Mesendoderm (in vitro differentiated cells): ENCODE measurements around the gene UTRN.

Experiments
- DNase-seq: peaks from one replicate; pipeline ENCODE4 v3.0.0; 2013
- H2AK5ac ChIP-seq: 2 replicates; pipeline ENCODE4 v1.6.1; 2013; ENCODE audit warnings: low read length, inconsistent platforms
- H2BK120ac ChIP-seq: 2 replicates; pipeline ENCODE4 v1.6.1; 2013; ENCODE audit warnings: low read depth, mild to moderate bottlenecking, low read length, moderate library complexity, mixed read lengths
- H2BK15ac ChIP-seq: replicated peaks from 2 replicates; pipeline ENCODE4 v1.6.1; 2013; ENCODE audit warnings: low read depth, mild to moderate bottlenecking, moderate library complexity
- H2BK5ac ChIP-seq: 2 replicates; pipeline ENCODE4 v1.6.1; 2013; ENCODE audit warnings: low read length, inconsistent platforms
- H3K18ac ChIP-seq: 2 replicates; pipeline ENCODE4 v1.6.1; 2013; ENCODE audit warnings: mild to moderate bottlenecking, low read length, mixed read lengths
- H3K23ac ChIP-seq: one replicate; pipeline ENCODE4 v1.6.1; 2013; ENCODE audit warnings: low read length
- H3K27ac ChIP-seq: 2 replicates; pipeline ENCODE4 v1.5.1; 2013; ENCODE audit warnings: low read depth, mild to moderate bottlenecking, inconsistent platforms, low read length, moderate library complexity
- H3K27me3 ChIP-seq: 2 replicates; pipeline ENCODE4 v1.6.1; 2013; ENCODE audit warnings: low read length, control low read depth, mild to moderate bottlenecking, inconsistent platforms; ENCODE audit not compliant: insufficient read depth, poor library complexity
- H3K36me3 ChIP-seq: 2 replicates; pipeline ENCODE4 v1.6.1; 2013; ENCODE audit warnings: low read length, inconsistent platforms; ENCODE audit not compliant: control insufficient read depth, insufficient read depth
- H3K4ac ChIP-seq: one replicate; pipeline ENCODE4 v1.6.1; 2013; ENCODE audit warnings: low read depth, mild to moderate bottlenecking, low read length, moderate library complexity
- H3K4me1 ChIP-seq: 2 replicates; pipeline ENCODE4 v1.6.1; 2013; ENCODE audit warnings: low read depth, low read length, inconsistent platforms; ENCODE audit not compliant: control insufficient read depth
- H3K4me2 ChIP-seq: 2 replicates; pipeline ENCODE4 v1.6.1; 2013; ENCODE audit warnings: low read length
- H3K4me3 ChIP-seq: 2 replicates; pipeline ENCODE4 v1.5.1; 2013; ENCODE audit warnings: mild to moderate bottlenecking, low read length
- H3K56ac ChIP-seq: one replicate; pipeline ENCODE4 v1.6.1; 2013; ENCODE audit warnings: low read length
- H3K79me1 ChIP-seq: 2 replicates; pipeline ENCODE4 v1.6.1; 2013; ENCODE audit warnings: low read length, inconsistent platforms
- H3K79me2 ChIP-seq: 2 replicates; pipeline ENCODE4 v1.6.1; 2013; ENCODE audit warnings: mild to moderate bottlenecking, low read length; ENCODE audit not compliant: control insufficient read depth, insufficient read depth
- H3K9ac ChIP-seq: 2 replicates; pipeline ENCODE4 v1.6.1; 2013; ENCODE audit warnings: low read length, inconsistent platforms
- H4K5ac ChIP-seq: one replicate; pipeline ENCODE4 v1.6.1; 2013; ENCODE audit warnings: low read length
- H4K8ac ChIP-seq: one replicate; pipeline ENCODE4 v1.6.1; 2013; ENCODE audit warnings: low read depth, mild to moderate bottlenecking, control low read depth, low read length, moderate library complexity
- WGBS: extraction: QIAGEN DNeasy Blood & Tissue Kit; methylation state at CpG from one replicate; pipeline ENCODE4 v1.1.7; 2013; ENCODE audit warnings: low lambda C conversion rate, missing lambda C conversion rate; ENCODE audit not compliant: insufficient coverage; ENCODE audit errors: extremely low coverage; 5-methylcytosine and 5-hydroxymethylcytosine counted together

Gene UTRN

DNA sequence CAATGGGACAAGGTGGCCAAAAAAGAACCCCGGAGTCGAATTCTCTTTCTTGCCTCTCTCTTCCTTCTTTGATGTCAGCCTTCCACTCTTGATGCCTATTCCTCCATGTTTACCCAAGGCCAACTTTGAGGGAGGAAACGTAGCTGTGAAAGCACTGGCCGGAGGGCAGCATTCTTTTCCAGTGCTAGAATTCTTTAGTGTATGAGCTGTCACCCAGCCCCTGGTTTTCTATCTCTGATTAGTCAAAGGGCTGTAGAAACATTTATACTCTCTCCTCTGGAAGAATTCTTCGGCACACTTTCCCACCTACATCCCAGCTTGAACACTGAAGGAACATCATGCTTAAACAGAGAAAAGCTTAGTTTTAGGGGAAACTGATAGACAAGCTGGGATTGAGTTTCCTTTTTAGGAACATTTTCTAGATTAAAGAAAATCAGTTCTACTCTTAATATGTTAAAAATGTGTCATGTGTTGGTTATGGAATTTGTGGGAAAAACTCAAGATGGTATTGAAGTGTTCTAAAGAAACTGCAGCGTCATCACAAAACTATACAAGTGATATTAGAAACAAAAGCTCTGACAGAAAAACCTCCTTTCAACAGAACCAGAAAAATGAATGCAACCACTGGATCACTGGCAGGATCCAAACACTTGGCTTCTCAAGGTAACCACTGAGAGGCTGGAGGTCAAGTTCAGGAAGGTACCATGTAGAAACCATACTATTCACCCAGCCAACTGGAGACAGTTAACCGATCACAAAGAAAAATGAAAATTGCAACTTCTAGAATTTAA, 20.7 kb upstream of the UTRN start:
- no peak overlapping the region for H4K5ac ChIP-seq
- H3K56ac ChIP-seq: peak overlapping the region; percentile 57
- peak overlapping the region; percentile 77 for H3K27ac ChIP-seq
- peak overlapping the region; percentile 88 for H2BK15ac ChIP-seq
- H3K4me1 ChIP-seq: peaks cover 5% of the 10 kb centered on the region
- H3K18ac ChIP-seq: peak overlapping the region; percentile 95
- H4K8ac ChIP-seq: no peak overlapping the region
- H3K27me3 ChIP-seq: no peaks in the 10 kb centered on the region
- H3K4ac ChIP-seq: no peak overlapping the region
- no peak overlapping the region for H3K9ac ChIP-seq
- no peaks in the 10 kb centered on the region for H3K79me2 ChIP-seq
- peak overlapping the region; percentile 48 for H2BK5ac ChIP-seq
- no peak overlapping the region for H3K23ac ChIP-seq
- H2BK120ac ChIP-seq: peak overlapping the region; percentile 97
- no peak overlapping the region for H3K4me3 ChIP-seq
- H2AK5ac ChIP-seq: no peak overlapping the region
- no peaks in the 10 kb centered on the region for H3K36me3 ChIP-seq
- no peaks in the 10 kb centered on the region for H3K79me1 ChIP-seq
- peak; percentile 98 for DNase-seq
- H3K4me2 ChIP-seq: peak overlapping the region; percentile 9
- WGBS: no CpG with 5 or more reads among the region's 7 CpGs

GRCh38 chr6:144265061-144265357, 20.1 kb upstream of the UTRN start:
- Histone ChIP-seq H3K18ac (peak overlapping the region; percentile 95), H3K27me3 (no peaks in the 10 kb centered on the region), H3K4me1 (peaks cover 5% of the 10 kb centered on the region), H3K56ac (no peak overlapping the region), H3K23ac (no peak overlapping the region), H2BK15ac (peak overlapping the region; percentile 88), H3K27ac (peak overlapping the region; percentile 77), H3K79me2 (no peaks in the 10 kb centered on the region), H2AK5ac (no peak overlapping the region), H3K4me2 (peak overlapping the region; percentile 9), H2BK5ac (no peak overlapping the region), H3K4me3 (no peak overlapping the region), H3K4ac (no peak overlapping the region), H3K9ac (no peak overlapping the region), H3K36me3 (no peaks in the 10 kb centered on the region), H2BK120ac (peak overlapping the region; percentile 97), H4K5ac (no peak overlapping the region), H4K8ac (no peak overlapping the region), H3K79me1 (no peaks in the 10 kb centered on the region)
- no CpG with 5 or more reads among the region's 4 CpGs for WGBS
- DNase-seq: peak; percentile 92

- Histone ChIP-seq H3K27ac (no peak overlapping the region), H3K4me2 (no peak overlapping the region), H3K27me3 (no peaks in the 10 kb centered on the region), H3K23ac (no peak overlapping the region), H3K56ac (no peak overlapping the region), H2BK120ac (no peak overlapping the region), H3K79me1 (no peaks in the 10 kb centered on the region), H4K5ac (no peak overlapping the region), H3K18ac (no peak overlapping the region), H2BK15ac (no peak overlapping the region), H3K4me3 (no peak overlapping the region), H2BK5ac (no peak overlapping the region), H3K4me1 (peaks cover 5% of the 10 kb centered on the region), H2AK5ac (no peak overlapping the region), H3K79me2 (no peaks in the 10 kb centered on the region), H4K8ac (no peak overlapping the region), H3K9ac (no peak overlapping the region), H3K36me3 (no peaks in the 10 kb centered on the region), H3K4ac (no peak overlapping the region)
- peak; percentile 98 for DNase-seq
- no CpG with 5 or more reads among the region's 5 CpGs for WGBS
Measured at GRCh38 chr6:144265390-144265789, 19.7 kb upstream of the UTRN start.

- peak overlapping the region; percentile 10 for H3K9ac ChIP-seq
- H3K79me2 ChIP-seq: no peaks in the 10 kb centered on the region
- WGBS: no CpG with 5 or more reads among the region's 6 CpGs
- peak overlapping the region; percentile 79 for H2BK15ac ChIP-seq
- peak; percentile 95 for DNase-seq
- no peak overlapping the region for H3K4me3 ChIP-seq
- peak overlapping the region; percentile 76 for H3K56ac ChIP-seq
- H3K18ac ChIP-seq: peak overlapping the region; percentile 31
- peak overlapping the region; percentile 47 for H3K27ac ChIP-seq
- H2AK5ac ChIP-seq: no peak overlapping the region
- peaks cover 5% of the 10 kb centered on the region for H3K4me1 ChIP-seq
- H3K4ac ChIP-seq: no peak overlapping the region
- no peak overlapping the region for H3K4me2 ChIP-seq
- H3K79me1 ChIP-seq: no peaks in the 10 kb centered on the region
- H4K5ac ChIP-seq: no peak overlapping the region
- peak overlapping the region; percentile 61 for H2BK5ac ChIP-seq
- H2BK120ac ChIP-seq: peak overlapping the region; percentile 4
- H3K27me3 ChIP-seq: no peaks in the 10 kb centered on the region
- no peaks in the 10 kb centered on the region for H3K36me3 ChIP-seq
- peak overlapping the region; percentile 48 for H3K23ac ChIP-seq
- H4K8ac ChIP-seq: peak overlapping the region; percentile 76
Measured at GRCh38 chr6:144266091-144266649, 19.0 kb upstream of the UTRN start.

GRCh38 chr6:144268794-144269349, 16.3 kb upstream of the UTRN start:
- Histone ChIP-seq H2BK5ac (no peak overlapping the region), H3K4me2 (no peak overlapping the region), H3K27me3 (no peaks in the 10 kb centered on the region), H3K27ac (no peak overlapping the region), H3K23ac (no peak overlapping the region), H2BK15ac (no peak overlapping the region), H3K18ac (no peak overlapping the region), H3K4me1 (peaks cover 5% of the 10 kb centered on the region), H3K79me2 (no peaks in the 10 kb centered on the region), H3K79me1 (no peaks in the 10 kb centered on the region), H4K5ac (no peak overlapping the region), H3K56ac (no peak overlapping the region), H3K4ac (no peak overlapping the region), H3K36me3 (no peaks in the 10 kb centered on the region), H3K9ac (no peak overlapping the region), H2AK5ac (no peak overlapping the region), H4K8ac (no peak overlapping the region), H2BK120ac (no peak overlapping the region), H3K4me3 (no peak overlapping the region)
- no peak for DNase-seq
- WGBS: 100% methylated on average over 3 of the region's 4 CpGs
